ENCODE measurements around the gene ARMH4. TPM values are rescaled to one million over a fixed set of nuclear protein-coding genes. Genes with fewer than 3 reads are reported as not detected.

ARMH4 gene
- total RNA-seq, 4 donors from 2014 or later = 1.8 to 3.6 (median 2.8) TPM

DNA sequence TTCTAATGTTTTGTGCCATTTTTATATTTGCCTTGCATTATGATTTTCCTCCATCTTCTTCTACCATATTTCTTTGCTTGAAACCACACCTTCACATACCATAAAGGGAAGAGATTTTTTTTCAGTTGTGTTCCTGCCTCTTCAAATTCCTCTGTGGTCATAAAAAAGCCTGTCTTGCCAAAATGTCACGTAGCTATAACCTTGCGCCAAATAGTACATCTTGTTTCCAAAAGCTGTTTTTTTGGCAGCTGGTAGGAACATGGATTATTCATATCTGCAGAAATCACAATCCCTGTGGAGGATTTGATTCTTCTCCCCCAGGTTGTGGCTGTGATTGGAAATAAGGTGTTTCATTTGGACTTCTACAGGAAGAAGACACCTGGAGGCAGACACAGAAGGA is 152.5 kb downstream of the ARMH4 start:
- H3K4me3 ChIP-seq (ENCODE audit: low read depth, poor library complexity, severe bottlenecking) = no peak overlapping the region
- no peak for DNase-seq (ENCODE audit: low spot score in 2 of 2)
- intact Hi-C loops (cut with DNase I; ENCODE audit: low total_unique reads) = no loop called here
- WGBS, 2 donors = 43 to 47% methylated on average over 2 of the region's 2 CpGs
- no peak for TF ChIP-seq POLR2A (IDR thresholded peaks at IDR 0.05)
- TF ChIP-seq, protein P1, sequence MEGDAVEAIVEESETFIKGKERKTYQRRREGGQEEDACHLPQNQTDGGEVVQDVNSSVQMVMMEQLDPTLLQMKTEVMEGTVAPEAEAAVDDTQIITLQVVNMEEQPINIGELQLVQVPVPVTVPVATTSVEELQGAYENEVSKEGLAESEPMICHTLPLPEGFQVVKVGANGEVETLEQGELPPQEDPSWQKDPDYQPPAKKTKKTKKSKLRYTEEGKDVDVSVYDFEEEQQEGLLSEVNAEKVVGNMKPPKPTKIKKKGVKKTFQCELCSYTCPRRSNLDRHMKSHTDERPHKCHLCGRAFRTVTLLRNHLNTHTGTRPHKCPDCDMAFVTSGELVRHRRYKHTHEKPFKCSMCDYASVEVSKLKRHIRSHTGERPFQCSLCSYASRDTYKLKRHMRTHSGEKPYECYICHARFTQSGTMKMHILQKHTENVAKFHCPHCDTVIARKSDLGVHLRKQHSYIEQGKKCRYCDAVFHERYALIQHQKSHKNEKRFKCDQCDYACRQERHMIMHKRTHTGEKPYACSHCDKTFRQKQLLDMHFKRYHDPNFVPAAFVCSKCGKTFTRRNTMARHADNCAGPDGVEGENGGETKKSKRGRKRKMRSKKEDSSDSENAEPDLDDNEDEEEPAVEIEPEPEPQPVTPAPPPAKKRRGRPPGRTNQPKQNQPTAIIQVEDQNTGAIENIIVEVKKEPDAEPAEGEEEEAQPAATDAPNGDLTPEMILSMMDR (IDR thresholded peaks at IDR 0.05) = no peak

DNA sequence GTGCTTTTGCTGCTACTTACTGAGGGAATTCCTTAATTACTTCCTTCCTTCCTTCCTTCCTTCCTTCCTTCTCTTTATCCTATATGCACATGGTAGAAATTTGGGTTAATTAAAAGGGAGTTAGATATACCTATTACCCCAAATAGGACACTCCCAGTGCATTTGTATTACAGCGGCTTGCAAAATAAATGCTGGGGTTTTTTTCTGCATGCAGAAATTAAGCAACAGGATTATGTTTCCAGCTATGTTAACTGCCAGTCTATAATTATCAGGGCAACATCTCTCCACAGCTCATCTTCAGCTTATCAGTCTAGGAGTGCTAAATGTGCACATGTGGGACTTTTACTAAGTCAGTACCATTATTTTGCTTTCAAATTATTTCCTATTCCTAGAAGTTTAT is 153.2 kb downstream of the ARMH4 start:
- WGBS, 2 donors = 59 to 78% methylated on average over 1 of the region's 1 CpG
- no peak for DNase-seq (ENCODE audit: low spot score in 2 of 2)
- intact Hi-C loops (cut with DNase I; ENCODE audit: low total_unique reads) = no loop called here
- H3K4me3 ChIP-seq (ENCODE audit: low read depth, poor library complexity, severe bottlenecking) = no peak overlapping the region
- TF ChIP-seq, protein P1 (IDR thresholded peaks at IDR 0.05) = no peak
- TF ChIP-seq POLR2A (IDR thresholded peaks at IDR 0.05) = no peak

DNA sequence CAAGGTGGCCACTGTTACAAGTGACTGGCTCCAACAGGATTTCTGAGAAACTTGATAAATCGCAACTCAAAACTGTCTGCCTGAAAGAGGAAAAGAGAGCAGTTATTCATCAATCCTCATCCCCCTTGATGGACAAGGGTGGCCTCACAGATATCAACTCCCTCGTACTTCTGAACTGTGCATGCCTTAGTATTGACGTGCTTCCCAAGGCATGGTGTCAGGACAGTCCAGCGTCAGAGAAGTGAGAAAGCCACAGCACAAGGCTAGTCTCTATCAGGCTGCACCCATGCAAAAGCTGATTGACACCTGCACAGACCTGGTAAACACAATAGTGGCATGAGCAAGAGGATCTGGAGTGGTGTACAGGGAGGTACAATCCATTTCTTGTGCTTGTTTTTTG is 160.7 kb downstream of the ARMH4 start:
- TF ChIP-seq, protein P1 (IDR thresholded peaks at IDR 0.05) = no peak
- no peak for TF ChIP-seq POLR2A (IDR thresholded peaks at IDR 0.05)
- intact Hi-C loops (cut with DNase I; ENCODE audit: low total_unique reads) = no loop called here
- no peak overlapping the region for H3K4me3 ChIP-seq (ENCODE audit: low read depth, poor library complexity, severe bottlenecking)
- DNase-seq (ENCODE audit: low spot score in 2 of 2) = no peak
- WGBS, 2 donors = 90 to 92% methylated on average over 4 of the region's 4 CpGs

DNA sequence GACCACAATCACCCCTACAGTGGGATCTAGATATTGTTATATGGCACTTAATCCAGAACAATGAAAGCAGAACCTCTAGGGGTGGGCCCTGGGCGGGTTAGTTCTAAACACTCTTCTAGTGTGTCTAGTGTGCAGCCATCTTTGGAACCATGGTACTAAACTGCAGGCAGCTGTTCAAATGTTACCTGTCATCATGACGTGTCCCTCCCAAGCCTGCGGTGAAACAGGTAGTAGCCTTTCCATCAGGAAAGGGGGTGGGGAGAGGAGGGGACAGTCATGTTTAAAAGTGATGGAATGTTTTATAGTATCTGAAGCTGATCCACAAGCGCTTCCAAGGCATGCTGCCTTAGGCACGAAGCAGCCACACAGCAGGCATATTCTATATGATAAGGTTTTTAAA is 163.6 kb downstream of the ARMH4 start:
- TF ChIP-seq, protein P1 (IDR thresholded peaks at IDR 0.05) = no peak
- TF ChIP-seq POLR2A (IDR thresholded peaks at IDR 0.05) = no peak
- WGBS, 2 donors = 63 to 73% methylated on average over 5 of the region's 5 CpGs

DNA sequence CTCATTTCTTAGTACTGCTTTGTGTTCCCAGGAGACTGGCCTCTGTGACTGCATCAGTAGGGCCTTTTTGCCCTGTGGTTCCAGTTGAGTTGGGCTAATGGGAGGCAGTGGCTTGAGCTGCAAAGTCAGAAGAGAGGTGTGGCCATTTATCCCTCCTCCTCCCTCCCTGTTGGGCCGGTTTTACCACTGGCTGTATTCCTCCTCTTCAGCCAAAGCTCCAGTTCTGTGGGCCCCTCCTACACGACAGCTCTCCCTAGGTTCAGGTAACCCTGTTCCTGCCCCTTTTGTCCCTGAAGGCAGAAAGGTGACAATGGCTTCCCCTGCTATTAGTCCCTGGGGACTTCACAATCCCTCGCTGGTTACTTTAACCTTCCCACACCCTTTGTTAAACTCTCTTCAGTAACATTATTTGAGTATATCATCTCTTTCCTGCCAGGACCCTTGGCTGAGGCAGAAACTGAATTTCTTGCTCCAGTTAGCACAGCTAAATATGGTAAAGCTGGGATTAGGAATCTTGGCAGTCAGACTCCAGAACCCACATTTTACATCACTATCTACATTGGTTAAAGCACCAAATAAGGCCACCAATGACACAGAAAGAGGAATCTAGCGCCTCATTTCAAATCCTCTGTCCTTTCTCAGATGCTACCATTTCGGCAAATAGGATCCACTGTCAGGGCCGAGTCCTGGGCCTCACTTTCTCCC is 164.3 kb downstream of the ARMH4 start:
- intact Hi-C loops (cut with DNase I; ENCODE audit: low total_unique reads) = no loop called here
- TF ChIP-seq, protein P1 (IDR thresholded peaks at IDR 0.05) = no peak
- no peak for TF ChIP-seq POLR2A (IDR thresholded peaks at IDR 0.05)
- WGBS, 2 donors = 62 to 68% methylated on average over 6 of the region's 6 CpGs
- no peak overlapping the region for H3K4me3 ChIP-seq (ENCODE audit: low read depth, poor library complexity, severe bottlenecking)
- no peak for DNase-seq (ENCODE audit: low spot score in 2 of 2)

More for the DNA sequence above, 163.6 kb downstream of the ARMH4 start:
- no peak overlapping the region for H3K4me3 ChIP-seq (ENCODE audit: low read depth, poor library complexity, severe bottlenecking)
- intact Hi-C loops (cut with DNase I; ENCODE audit: low total_unique reads) = no loop called here
- no peak for DNase-seq (ENCODE audit: low spot score in 2 of 2)

DNA sequence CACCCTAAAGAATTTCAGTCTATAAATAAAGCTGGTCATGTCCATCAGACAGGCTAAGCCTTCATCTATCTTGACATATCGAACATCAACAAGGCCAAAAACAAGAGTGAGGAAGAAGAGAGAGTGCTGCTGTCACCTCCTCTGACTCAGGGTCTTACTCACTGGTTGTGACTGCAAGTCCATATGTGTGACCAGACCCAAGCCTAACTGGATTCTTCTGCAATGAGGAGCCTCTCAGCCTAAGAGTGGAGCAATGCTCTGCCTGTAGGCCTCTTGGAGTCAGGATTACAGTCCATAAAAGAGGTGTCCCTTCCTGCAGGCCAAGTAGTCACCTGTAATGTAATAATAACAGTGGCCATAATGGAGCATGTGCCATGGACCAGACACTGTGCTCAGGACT is 165.0 kb downstream of the ARMH4 start:
- no peak overlapping the region for H3K4me3 ChIP-seq (ENCODE audit: low read depth, poor library complexity, severe bottlenecking)
- TF ChIP-seq, protein P1 (IDR thresholded peaks at IDR 0.05) = no peak
- TF ChIP-seq POLR2A (IDR thresholded peaks at IDR 0.05) = no peak
- intact Hi-C loops (cut with DNase I; ENCODE audit: low total_unique reads) = no loop called here
- WGBS, 2 donors = 88 to 91% methylated on average over 1 of the region's 1 CpG
- DNase-seq (ENCODE audit: low spot score in 2 of 2) = no peak
